ENCODE results near the gene RORB.
"Not testable (repeated sequence)": the region's sequence is repeated elsewhere in the genome, so short reads cannot be mapped to it uniquely, and the experiment has no call there.

The RORB gene

DNA sequence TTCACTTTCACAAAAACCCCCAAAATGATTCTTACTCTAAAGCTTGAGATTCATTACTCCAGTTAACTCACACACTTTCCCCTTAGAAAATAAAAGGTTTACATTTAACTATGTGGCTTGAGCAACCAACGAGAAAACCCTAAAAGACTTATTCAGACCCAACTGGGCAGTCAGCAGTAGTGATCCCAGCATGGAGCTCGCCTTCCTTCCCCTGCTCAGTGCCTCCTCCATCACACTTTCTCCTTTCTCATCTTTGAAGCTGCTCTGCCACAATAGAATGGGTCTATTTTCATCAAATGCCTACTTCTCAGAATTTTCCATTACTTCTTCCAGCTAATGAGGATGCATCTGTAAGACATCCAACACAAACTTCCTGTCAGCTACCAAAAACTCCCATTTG is 29.1 kb downstream of the RORB start:
- DNase-seq (no peak), ATAC-seq (replicated peaks) (no peak)
- Mint-ChIP-seq H3K27ac (no peak overlapping the region), H3K9me3 (peaks cover 0 to 6% of the 10 kb centered on the region in 2 donors), H3K4me3 (no peak overlapping the region), H3K4me1 (ENCODE audit: low read depth in 2 of 2) (no peaks in the 10 kb centered on the region), H3K36me3 (ENCODE audit: insufficient read depth) (no peaks in the 10 kb centered on the region), H3K27me3 (no peaks in the 10 kb centered on the region)

DNA sequence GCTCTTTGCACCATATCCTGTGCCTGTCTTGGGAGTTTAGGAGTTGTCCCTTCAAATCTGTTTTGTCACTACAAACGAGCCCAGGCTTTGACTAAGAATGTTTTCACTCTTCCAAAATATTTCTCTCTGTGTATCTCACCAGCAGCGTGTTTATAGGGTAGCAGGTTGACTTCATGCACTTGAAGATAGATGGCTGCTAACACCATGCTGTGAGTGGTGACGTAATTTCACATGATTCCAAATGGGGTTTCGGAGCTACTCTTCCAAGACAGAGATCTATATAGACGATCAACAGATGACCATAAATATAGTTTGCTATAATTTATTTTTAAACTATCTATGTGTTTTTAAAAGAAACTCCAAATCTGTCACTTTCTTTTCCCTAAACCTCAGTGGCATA is 30.6 kb downstream of the RORB start:
- no peak overlapping the region for H3K27ac Mint-ChIP-seq
- H3K4me1 Mint-ChIP-seq (ENCODE audit: low read depth in 2 of 2) = no peaks in the 10 kb centered on the region
- H3K9me3 Mint-ChIP-seq = peaks cover 0 to 6% of the 10 kb centered on the region in 2 donors
- ATAC-seq (replicated peaks) (no peak), DNase-seq (no peak)
- H3K27me3 Mint-ChIP-seq = no peaks in the 10 kb centered on the region
- H3K36me3 Mint-ChIP-seq (ENCODE audit: insufficient read depth) = no peaks in the 10 kb centered on the region
- no peak overlapping the region for H3K4me3 Mint-ChIP-seq

GRCh38 chr9:74528207-74528606 is 31.1 kb downstream of the RORB start:
- no peaks in the 10 kb centered on the region for H3K27me3 Mint-ChIP-seq
- no peaks in the 10 kb centered on the region for H3K4me1 Mint-ChIP-seq (ENCODE audit: low read depth in 2 of 2)
- no peak overlapping the region for H3K4me3 Mint-ChIP-seq
- H3K36me3 Mint-ChIP-seq (ENCODE audit: insufficient read depth) = no peaks in the 10 kb centered on the region
- no peak for ATAC-seq (replicated peaks)
- no peak for DNase-seq
- H3K9me3 Mint-ChIP-seq = peaks cover 0 to 6% of the 10 kb centered on the region in 2 donors
- no peak overlapping the region for H3K27ac Mint-ChIP-seq

GRCh38 chr9:74530458-74530857 is 33.3 kb downstream of the RORB start:
- not testable (repeated sequence) for H3K4me1 Mint-ChIP-seq (ENCODE audit: low read depth in 2 of 2); H3K9me3 Mint-ChIP-seq; DNase-seq; H3K4me3 Mint-ChIP-seq; ATAC-seq (replicated peaks); H3K27ac Mint-ChIP-seq; H3K27me3 Mint-ChIP-seq; H3K36me3 Mint-ChIP-seq (ENCODE audit: insufficient read depth)

DNA sequence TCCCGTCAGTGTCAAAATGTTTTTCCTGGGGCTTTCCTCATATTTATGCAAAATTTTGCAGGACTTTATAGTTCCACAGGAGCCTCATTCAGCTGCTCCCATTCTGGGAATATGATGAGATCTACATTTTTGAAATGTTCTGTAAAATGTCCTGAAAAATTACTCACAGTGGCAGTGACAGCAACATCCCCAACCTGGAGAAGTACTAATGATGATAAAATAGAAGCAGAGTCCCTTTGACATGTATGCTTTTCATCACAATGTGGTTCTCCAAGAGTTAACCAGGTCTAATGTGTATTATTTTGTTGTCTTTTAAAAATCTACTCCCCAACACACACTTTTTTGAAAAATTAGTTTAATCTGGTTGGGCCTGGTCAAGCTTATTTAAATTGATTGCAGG is 36.1 kb downstream of the RORB start:
- ATAC-seq (replicated peaks) (no peak), DNase-seq (no peak)
- no peaks in the 10 kb centered on the region for H3K9me3 Mint-ChIP-seq
- no peaks in the 10 kb centered on the region for H3K27me3 Mint-ChIP-seq
- no peaks in the 10 kb centered on the region for H3K36me3 Mint-ChIP-seq (ENCODE audit: insufficient read depth)
- H3K4me3 Mint-ChIP-seq = no peak overlapping the region
- no peak overlapping the region for H3K27ac Mint-ChIP-seq
- no peaks in the 10 kb centered on the region for H3K4me1 Mint-ChIP-seq (ENCODE audit: low read depth in 2 of 2)

- Mint-ChIP-seq H3K9me3 (no peaks in the 10 kb centered on the region), H3K27ac (no peak overlapping the region), H3K36me3 (ENCODE audit: insufficient read depth) (no peaks in the 10 kb centered on the region), H3K27me3 (no peaks in the 10 kb centered on the region), H3K4me3 (no peak overlapping the region), H3K4me1 (ENCODE audit: low read depth in 2 of 2) (no peaks in the 10 kb centered on the region)
- no peak for DNase-seq
- ATAC-seq (replicated peaks) = no peak
These were observed 37.7 kb downstream of the RORB start for GRCh38 chr9:74534841-74535240.

DNA sequence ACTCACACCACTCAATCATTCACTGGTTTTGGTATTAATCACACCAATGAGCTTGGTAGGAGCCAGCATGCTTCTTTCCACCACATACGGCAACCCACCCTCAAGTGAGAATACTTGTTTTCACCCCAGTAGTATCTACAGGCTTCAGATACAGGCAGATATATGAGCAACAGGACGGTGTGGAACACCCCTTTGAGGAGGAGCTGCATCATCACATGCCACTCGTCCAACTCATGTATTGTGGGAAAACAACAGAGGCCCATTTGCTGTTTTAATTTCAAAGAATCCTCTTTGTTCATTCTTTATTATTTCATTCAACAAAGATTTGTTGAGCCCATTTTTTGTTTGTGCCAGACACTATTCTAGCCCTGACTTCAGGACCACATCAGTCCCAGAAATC is 46.0 kb downstream of the RORB start:
- Mint-ChIP-seq H3K9me3 (peaks cover 0 to 5% of the 10 kb centered on the region in 2 donors), H3K4me1 (ENCODE audit: low read depth in 2 of 2) (no peaks in the 10 kb centered on the region), H3K27me3 (no peaks in the 10 kb centered on the region), H3K4me3 (no peak overlapping the region), H3K27ac (no peak overlapping the region), H3K36me3 (ENCODE audit: insufficient read depth) (no peaks in the 10 kb centered on the region)
- ATAC-seq (replicated peaks) = no peak
- no peak for DNase-seq

DNA sequence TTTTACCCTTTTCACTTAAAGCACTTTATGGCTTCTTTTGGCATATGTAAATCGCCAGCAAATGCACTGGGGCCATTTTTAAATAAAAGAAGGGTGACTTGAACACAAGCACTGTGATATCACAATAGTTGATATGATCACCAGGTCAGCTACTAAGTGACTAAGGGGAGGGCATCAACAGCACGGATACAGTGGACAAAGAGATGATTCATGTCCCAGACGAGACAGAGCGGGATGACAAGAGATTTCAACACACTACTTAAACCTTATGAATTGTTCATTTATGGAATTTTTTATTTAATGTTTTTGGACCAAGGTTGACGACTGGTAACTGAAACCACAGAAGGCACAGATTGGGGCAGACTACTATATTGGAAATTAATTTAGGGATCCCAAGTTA is 54.1 kb downstream of the RORB start:
- H3K36me3 Mint-ChIP-seq (ENCODE audit: insufficient read depth) = no peaks in the 10 kb centered on the region
- no peaks in the 10 kb centered on the region for H3K27me3 Mint-ChIP-seq
- DNase-seq = no peak
- H3K27ac Mint-ChIP-seq = no peak overlapping the region
- no peak overlapping the region for H3K4me3 Mint-ChIP-seq
- H3K4me1 Mint-ChIP-seq (ENCODE audit: low read depth in 2 of 2) = no peaks in the 10 kb centered on the region
- H3K9me3 Mint-ChIP-seq = peaks cover 0 to 2% of the 10 kb centered on the region in 2 donors
- ATAC-seq (replicated peaks) = no peak

GRCh38 chr9:74554751-74555419 is 57.8 kb downstream of the RORB start:
- Mint-ChIP-seq H3K27me3 (no peaks in the 10 kb centered on the region), H3K4me3 (no peak overlapping the region), H3K27ac (no peak overlapping the region), H3K9me3 (peaks cover 0 to 4% of the 10 kb centered on the region in 2 donors), H3K36me3 (ENCODE audit: insufficient read depth) (no peaks in the 10 kb centered on the region), H3K4me1 (ENCODE audit: low read depth in 2 of 2) (no peaks in the 10 kb centered on the region)
- DNase-seq (no peak), ATAC-seq (replicated peaks) (no peak)

GRCh38 chr9:74555565-74555964 is 58.4 kb downstream of the RORB start:
- H3K4me3 Mint-ChIP-seq = no peak overlapping the region
- no peaks in the 10 kb centered on the region for H3K36me3 Mint-ChIP-seq (ENCODE audit: insufficient read depth)
- DNase-seq = no peak
- no peaks in the 10 kb centered on the region for H3K4me1 Mint-ChIP-seq (ENCODE audit: low read depth in 2 of 2)
- H3K27ac Mint-ChIP-seq = no peak overlapping the region
- peaks cover 0 to 4% of the 10 kb centered on the region in 2 donors for H3K9me3 Mint-ChIP-seq
- no peaks in the 10 kb centered on the region for H3K27me3 Mint-ChIP-seq
- ATAC-seq (replicated peaks) = no peak

DNA sequence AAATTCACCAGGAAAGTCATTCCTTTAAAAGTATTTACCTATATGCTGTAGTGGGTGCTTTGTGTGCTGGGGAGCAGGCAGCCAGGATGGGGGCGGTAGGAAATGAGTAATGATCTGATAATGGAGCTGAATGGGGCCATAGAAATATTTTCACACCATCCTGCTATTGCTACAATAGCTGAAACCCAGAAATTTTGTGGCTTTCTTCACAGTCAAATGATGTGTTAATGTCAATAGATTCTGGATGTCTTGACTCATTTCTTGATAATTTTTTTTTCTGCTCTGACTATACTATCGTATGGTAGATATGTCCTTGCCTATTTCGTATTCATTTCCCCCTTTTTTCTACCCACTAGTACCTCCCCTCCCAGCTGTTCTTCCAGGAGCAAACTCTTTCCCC is 59.5 kb downstream of the RORB start:
- H3K9me3 Mint-ChIP-seq = peaks cover 0 to 4% of the 10 kb centered on the region in 2 donors
- H3K4me1 Mint-ChIP-seq (ENCODE audit: low read depth in 2 of 2) = no peaks in the 10 kb centered on the region
- ATAC-seq (replicated peaks) (no peak), DNase-seq (no peak)
- H3K27ac Mint-ChIP-seq = no peak overlapping the region
- no peaks in the 10 kb centered on the region for H3K36me3 Mint-ChIP-seq (ENCODE audit: insufficient read depth)
- no peaks in the 10 kb centered on the region for H3K27me3 Mint-ChIP-seq
- no peak overlapping the region for H3K4me3 Mint-ChIP-seq

DNA sequence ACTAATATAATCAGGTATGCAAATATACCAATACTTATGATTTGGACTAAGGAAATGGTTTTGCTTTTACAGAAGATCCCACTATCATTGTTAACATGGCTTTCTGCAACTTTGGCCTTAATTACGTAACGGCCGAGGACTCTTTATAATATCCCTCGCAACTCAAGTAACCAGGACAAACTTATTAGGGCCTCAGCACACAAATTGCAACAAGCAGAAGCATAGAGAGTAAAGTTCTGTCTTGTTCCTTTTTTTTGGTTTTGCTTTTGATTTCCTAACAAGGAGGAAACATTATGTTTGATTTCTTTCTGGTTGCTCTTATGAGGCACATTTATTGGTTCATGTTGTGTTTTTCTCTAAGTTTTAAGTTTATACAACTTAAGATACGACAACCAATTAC is 60.4 kb downstream of the RORB start:
- no peaks in the 10 kb centered on the region for H3K4me1 Mint-ChIP-seq (ENCODE audit: low read depth in 2 of 2)
- DNase-seq (no peak), ATAC-seq (replicated peaks) (no peak)
- no peak overlapping the region for H3K27ac Mint-ChIP-seq
- peaks cover 0 to 4% of the 10 kb centered on the region in 2 donors for H3K9me3 Mint-ChIP-seq
- no peak overlapping the region for H3K4me3 Mint-ChIP-seq
- no peaks in the 10 kb centered on the region for H3K36me3 Mint-ChIP-seq (ENCODE audit: insufficient read depth)
- no peaks in the 10 kb centered on the region for H3K27me3 Mint-ChIP-seq

DNA sequence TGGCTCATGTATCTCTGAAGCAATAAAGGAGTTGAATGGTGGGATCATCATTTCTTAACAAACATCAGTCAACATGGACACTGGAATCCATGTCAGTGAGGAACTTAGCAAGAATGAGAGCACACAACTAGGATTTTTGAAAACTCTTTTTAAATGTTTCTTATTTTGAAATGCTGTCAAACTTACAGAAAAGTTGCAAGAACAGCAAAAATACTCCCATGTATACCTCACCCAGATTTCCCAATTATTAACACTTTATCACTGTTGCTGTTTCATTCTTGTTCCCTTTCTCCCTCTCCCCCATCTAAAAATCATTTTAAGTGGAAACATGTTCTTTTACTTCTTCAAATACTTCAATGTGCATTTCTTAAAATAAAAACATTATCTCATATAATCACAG is 65.5 kb downstream of the RORB start:
- Mint-ChIP-seq H3K4me1 (ENCODE audit: low read depth in 2 of 2) (no peaks in the 10 kb centered on the region), H3K4me3 (no peak overlapping the region), H3K9me3 (peaks cover 0 to 3% of the 10 kb centered on the region in 2 donors), H3K27me3 (no peaks in the 10 kb centered on the region), H3K36me3 (ENCODE audit: insufficient read depth) (no peaks in the 10 kb centered on the region), H3K27ac (no peak overlapping the region)
- ATAC-seq (replicated peaks) (no peak), DNase-seq (no peak)

GRCh38 chr9:74570879-74571512 is 73.9 kb downstream of the RORB start:
- ATAC-seq (replicated peaks) = no peak
- Mint-ChIP-seq H3K36me3 (ENCODE audit: insufficient read depth) (no peaks in the 10 kb centered on the region), H3K27me3 (no peaks in the 10 kb centered on the region), H3K4me1 (ENCODE audit: low read depth in 2 of 2) (no peaks in the 10 kb centered on the region), H3K27ac (no peak overlapping the region), H3K4me3 (no peak overlapping the region), H3K9me3 (no peaks in the 10 kb centered on the region)
- DNase-seq = no peak

All from effector memory CD8-positive, alpha-beta T cell (primary cell).